Activated T-helper 9 cell treated with anti-CD3 and anti-CD28 coated beads, Interleukin-2, amount 50 U/mL, for 16 hours (primary cell): ENCODE measurements around the gene PNMA8B.
"Not testable (repeated sequence)": the region's sequence is repeated elsewhere in the genome, so short reads cannot be mapped to it uniquely, and the experiment has no call there.

ENCODE experiments used
- DNase-seq: peaks from one replicate; pipeline ENCODE4 v3.0.0-alpha.2; 2020; ENCODE audit warnings: low read depth

Gene PNMA8B, protein sequence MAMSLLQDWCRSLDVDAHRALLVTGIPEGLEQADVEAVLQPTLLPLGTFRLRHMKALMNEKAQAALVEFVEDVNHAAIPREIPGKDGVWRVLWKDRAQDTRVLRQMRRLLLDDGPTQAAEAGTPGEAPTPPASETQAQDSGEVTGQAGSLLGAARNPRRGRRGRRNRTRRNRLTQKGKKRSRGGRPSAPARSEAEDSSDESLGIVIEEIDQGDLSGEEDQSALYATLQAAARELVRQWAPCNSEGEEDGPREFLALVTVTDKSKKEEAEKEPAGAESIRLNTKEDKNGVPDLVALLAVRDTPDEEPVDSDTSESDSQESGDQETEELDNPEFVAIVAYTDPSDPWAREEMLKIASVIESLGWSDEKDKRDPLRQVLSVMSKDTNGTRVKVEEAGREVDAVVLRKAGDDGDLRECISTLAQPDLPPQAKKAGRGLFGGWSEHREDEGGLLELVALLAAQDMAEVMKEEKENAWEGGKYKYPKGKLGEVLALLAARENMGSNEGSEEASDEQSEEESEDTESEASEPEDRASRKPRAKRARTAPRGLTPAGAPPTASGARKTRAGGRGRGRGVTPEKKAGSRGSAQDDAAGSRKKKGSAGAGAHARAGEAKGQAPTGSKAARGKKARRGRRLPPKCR

DNA sequence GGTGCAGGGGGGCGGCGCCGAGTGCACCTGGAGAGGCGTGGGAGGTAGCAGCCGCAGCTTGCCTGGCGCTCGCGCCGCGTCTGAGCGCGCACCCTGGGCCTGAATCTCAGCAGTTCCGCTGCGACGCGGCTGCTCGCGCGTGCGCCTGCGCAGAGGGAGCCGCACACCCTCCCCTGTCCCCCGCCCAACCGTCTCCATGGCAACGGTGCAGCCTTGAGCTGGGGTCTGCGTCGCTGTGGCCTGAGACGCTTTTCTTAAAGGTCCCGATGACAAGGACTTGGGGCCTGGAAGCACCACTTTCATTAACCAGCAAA is at the start of gene PNMA8B:
TSS of gene PNMA8B (minus strand) at position 82 of the 314 bp plus-strand sequence. CDS start 402 bp downstream, outside the sequence.
- no peak for DNase-seq

DNA sequence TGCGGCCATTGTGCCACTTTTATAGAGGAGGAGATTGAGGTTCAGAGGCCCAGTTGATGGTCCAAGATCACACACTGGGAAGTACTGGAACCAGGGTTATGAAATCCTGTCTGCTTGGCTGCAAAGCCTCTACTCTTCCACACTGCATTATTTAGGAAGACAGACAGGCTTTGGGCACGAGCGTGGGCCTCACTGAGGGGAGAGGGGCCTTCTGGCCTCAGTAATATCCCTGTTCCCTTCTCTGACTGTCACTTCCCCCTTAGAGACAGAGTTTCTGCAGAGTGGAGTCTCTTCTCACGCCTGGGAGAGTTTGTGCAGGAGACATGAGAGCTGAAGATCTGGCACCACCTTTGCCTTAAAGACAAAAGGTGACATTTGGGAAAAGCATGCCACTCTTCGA is 49.0 kb upstream of the PNMA8B start:
- DNase-seq, result no peak

DNA sequence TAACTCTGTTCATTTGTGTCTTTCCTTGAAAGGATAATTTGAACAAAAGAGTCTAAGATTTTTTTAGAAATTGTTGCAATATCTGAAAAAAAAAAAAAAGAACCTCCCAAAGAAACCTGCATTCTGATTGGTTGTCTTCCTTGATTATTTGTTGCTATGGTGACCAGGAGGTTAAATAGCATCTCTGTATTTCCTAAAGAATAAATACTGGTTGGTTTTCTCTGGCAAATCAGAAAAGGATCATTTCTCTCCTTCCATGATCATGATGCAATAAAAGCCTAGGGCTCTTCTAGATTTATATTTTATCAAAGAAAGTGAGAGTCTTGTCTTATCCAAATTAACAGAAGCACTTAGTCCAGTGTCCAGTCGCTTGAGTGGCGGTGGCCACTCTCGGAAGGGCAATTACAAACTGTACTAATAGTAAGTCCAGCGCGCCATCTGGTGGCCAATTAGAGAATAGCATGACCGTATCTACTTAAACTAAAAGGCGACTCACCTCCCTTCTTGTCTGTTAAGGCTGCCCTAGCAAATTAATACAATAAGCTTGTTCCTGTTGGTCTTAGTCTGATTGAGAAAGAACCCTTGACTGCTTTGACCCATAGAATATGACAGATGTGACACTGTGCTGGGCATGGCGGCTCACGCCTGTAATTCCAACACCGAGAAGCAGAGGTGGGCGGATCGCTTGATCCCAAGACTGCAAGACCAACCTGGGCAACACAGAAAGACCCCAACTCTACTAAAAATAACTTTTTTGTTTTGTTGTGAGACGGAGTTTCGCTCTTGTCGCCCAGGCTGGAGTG is 47.0 kb upstream of the PNMA8B start:
- DNase-seq, result peak; percentile 68

DNA sequence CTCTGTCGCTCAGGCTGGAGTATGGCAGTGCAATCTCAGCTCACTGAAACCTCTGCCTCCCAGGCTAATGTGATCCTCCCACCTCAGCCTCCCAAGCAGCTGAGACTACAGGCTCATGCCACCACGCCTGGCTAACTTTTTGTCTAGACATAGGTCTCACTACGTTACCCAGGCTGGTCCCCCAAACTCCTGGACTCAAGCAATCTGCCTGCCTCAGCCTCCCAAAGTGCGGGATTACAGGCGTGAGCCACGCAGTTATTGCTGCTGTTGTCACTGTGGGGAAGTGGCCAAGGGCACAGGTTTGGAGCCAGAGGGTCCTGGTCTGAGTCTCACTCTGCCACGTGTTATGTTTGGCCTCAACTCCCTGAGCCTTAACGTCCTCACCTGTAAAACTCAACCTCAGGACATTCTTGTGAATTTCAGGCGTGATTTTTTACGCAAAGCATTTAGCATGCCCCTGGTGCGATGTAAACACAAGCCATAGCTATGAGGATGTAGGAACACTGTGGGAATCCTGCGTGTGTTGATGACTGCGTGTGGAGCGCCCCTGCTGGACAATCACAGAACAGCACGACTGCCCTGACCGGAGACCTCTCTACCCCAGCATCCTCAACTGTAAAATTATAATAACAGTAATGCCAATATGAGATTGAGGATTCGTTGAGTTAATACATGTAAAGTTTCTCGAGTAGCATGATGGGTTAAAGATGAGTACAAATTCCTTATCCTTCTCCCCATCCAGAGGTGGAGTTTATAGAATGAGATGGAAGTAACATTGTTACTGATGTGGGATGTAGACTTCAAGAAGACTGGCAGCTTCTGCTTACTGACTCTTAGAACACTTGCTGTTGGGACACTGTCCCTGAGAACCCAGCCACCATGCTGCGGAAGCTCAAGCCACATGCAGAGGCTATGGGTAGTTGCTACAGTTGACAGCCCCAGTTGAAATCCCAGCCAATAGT is 41.8 kb upstream of the PNMA8B start:
- DNase-seq, result peak; percentile 43

DNA sequence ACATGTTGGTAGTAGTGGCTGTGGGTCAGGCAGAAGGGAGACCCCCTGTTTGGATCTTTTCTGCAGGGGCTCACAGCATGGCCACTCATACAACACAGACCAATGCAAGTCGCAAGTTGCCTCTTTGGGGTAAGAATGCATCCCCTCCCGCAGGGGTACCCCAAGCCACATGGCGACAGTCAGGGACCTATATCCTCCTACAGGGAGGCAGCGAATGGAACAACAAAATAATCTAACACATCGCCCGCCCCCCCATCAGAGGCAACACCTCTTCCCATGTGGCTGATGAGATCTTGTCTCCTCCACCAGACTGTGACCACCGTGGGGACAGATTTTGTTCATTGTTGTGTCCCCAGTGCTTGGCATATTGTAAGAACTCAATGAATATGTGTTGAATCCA is 40.7 kb upstream of the PNMA8B start:
- no peak for DNase-seq

DNA sequence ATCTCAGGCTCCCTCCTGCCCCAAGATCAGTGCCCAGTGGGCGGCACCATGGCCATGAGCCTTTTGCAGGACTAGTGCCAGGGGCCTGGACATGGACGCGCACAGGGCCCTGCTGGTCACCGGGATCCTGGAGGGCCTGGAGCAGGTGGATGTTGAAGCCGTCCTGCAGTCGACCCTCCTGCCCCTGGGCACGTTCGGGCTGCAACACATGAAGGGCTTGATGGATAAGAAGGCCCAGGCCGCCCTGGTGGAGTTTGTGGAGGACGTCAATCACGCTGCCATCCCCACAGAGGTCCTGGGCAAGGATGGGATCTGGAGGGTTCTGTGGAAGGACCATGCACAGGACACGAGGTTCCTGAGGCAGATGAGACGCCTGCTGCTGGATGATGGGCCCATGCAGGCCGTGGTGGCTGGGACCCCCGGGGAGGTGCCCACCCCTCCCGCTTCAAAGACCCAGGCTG is 38.0 kb upstream of the PNMA8B start:
- DNase-seq, result no peak

DNA sequence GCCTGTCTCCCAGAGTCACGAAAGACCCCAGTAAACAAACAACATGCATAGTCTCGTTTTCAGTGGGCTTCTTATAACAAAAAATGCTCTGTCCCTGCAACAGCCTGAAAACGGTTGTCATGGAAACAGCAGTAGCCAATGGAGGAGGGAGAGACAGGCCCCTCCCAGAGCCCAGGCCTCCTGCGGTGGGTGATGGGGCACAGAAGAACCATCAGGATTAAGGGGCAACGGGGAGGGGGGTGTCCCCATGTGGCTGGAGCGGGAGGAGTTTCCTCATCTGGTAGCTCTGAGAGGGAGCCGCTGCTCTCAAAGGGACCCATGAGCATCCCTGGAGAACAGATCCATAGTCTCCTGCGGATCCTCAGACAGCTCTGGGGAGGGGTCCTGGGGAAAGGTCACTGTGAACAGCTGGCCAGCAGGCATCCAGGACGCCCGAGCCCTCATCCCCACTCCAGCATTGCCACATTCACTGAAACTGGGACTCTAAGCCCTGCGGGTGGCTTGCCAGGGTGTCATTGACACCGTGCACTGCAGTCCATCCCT is 37.5 kb upstream of the PNMA8B start:
- DNase-seq, result no peak

DNA sequence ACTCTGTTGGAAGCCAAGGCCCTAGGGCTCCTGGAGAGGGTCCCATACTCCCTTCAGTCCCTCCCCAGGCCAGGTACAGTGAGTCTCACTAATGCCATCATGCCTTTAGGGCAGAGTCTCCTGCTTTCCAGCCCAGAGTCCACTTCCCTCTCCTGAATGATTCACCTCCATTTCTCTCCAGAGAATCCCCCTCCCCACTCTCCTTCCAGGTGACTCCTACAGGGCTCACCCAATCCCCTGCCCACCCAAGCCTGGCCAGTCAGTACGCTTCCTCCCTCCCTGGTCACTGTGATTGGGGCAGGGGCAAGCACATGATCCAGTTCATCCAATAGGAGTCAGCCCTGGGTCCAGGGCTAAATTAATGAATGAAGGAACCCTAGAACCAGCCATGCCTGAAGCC is 35.0 kb upstream of the PNMA8B start:
- no peak for DNase-seq

DNA sequence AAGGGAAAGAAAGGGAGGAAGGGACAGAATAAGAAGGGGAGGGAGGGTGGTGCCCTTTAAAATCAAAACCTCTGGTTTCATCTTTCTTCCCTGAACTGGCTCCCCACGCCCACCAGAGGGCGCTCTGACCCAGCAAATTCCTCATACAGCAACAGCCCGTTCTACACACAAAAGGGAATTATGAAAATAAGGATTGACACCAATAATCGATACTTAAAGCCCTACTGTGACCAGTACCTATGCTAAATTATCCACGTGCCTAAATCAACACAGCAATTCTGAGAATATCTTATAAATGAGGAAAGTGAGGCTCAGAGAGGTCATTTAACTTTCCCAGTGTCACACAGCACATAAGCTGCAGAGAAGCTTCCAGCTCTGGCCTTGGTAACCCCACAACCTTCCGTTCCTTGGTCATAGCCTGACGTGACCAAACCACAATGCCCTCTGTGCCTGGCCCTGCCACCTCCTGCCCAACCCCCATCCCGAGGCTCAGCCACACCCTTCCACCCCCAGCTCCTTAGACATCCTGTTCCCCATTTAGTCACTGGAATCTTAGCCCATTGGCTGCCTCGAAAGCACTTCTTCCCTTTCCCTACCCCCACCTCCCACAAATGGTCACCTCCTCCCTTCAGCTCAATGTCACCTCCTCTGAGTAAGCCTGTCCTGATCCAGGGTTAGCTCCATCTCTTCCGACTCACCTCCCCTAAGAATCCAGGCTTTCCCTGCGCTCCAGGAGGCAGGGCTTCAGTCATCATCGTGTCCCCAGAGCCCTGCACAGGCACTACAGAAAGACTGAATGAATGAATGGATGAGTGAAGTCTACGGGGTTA is 34.2 kb upstream of the PNMA8B start:
- DNase-seq, result peak; percentile 67

DNA sequence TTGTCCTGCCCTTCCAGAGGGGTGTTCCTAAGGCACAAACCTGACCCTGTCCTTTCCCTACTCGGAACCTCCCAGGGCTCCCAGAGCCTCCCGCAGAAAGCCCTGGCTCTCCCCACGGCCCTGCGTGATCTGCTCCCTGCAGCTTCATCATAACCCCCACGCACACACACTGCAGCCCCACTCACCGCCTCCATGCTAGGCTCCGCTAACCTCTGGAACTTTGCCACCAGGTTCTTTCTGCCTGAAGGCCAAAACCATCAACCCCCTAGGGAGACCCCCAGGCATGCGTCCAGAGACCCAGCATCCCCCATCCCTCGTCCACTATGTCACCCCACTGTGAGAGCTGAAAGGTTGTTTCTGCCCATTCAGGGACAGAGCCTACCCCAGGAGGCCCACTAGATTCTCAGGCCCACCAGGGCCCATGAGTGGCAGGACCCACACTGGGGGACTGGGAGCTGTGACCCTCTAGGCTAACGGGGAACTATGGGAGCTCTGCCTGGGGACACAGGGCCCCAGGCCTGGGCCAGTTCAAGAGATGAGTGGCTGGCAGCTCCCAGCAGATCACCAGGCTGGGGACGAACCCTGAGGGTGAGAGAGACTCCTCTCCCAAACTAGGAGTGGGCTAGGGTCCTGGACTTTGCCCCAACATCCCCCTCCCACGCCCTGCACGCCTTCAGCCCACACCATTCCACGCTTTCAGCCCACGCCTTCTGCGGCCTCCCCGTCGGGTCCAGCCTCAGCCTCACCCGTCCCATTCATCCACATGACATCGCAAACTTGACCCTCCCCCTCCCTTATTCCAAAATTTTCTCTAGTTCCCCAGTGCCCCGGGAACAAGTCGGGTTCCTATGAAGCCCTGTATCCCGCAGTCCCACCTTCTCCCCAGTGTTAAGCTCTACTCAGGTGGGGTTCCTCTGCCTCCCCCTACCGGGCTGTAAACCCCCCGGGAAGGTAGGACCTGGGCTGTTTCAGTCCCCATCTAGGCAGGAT is 33.2 kb upstream of the PNMA8B start:
- no peak for DNase-seq

DNA sequence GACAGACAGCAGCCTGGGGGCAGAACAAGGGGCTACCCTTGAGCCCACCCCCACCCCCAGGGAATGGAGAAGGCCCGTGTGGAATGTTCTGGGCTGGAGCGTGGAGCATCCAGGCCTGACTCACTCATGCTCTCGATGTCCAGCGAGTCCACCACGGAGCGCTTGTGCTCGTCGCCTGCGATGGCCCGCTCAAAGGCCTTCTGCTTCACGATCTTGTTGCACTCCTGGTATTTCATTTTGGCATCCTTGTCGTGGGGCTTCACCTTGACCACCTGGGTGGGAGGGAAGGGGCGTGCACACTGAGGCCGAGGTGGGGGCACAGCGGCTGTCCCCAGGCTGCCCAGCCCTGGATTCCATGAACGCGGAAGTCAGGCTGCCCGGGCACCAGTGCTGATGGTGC is 31.1 kb upstream of the PNMA8B start:
- DNase-seq, result not testable (repeated sequence)

DNA sequence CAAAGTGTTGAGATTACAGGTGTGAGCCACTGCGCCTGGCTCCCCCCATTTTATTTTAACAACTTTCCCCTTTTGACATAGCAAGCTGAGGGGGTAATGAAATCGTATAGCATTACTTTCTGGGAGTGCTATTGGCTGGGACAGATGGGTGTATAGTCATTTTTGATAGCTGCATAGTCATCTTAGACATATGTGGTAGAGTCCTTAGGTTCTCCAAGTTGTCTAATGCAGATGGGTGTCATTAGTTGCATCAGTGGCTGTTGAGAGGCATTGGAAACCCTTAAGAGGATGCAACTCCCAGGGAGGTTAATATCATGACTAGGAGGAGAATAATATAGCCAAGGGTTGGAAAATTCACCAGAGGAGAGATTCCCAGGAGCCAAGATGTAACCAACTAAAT is 28.6 kb upstream of the PNMA8B start:
- no peak for DNase-seq

DNA sequence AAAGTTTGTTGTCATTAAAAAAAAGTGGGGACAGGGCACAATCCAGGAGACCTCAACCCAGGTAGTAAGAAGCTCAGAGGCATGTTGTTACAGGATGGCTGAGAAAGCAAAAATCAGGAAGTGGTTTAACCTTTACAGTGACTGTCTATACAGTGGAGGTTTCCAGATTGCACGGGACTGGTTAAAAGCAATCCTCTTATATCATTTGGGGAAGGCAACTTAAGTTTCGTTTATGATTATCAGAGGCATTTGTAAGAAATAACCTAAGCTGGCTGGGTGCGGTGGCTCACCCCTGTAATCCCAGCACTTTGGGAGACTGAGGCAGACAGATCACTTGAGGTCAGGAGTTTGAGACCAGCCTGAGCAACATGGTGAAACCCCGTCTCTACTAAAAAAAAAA is 27.3 kb upstream of the PNMA8B start:
- DNase-seq, result not testable (repeated sequence)

DNA sequence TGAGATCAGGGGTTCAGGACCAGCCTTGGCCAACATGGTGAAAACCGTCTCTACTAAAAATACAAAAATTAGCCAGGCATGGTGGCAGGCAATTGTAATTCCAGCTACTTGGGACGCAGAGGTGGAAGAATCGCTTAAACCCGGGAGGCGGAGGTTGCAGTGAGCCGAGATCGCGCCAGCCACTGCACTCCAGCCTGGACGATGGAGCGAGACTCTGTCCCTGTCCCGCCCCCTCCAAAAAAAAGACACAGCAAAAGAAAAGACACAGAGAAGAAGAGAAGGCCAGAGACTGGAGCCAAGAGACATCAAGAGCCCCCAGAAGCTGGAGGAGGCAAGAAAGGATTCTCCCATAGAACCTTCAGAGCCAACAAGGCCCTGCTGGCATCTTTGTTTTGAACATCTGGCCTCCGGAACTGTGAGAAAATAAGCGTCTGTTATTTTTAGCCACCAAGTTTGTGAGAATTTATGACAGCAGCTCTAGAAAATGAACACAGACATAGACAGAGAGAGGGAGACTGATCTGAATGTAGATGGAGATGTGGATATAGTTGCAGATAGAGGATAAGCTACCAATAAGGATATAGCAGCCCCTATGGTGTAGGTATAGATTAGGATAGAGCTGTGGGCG is 25.7 kb upstream of the PNMA8B start:
- DNase-seq, result no peak

DNA sequence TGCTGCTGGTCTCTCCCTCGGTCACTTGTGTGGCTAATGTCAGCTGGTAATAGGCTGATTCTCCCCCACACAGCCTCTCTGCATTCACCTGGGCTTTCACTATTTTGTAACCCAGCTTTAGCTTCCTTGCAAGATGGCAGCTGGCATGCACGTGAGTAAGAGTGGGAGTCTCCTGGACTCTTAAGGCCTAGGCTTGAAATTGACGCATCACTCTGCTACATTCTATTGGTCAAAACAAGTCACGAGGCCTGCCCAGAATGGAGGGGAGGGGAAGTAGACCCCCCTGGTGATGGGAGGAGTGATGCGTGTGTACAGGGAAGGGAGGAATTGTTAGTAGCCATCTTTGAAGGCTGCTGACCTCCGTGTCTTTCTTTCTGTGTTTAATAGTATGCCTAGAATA is 24.9 kb upstream of the PNMA8B start:
- no peak for DNase-seq

DNA sequence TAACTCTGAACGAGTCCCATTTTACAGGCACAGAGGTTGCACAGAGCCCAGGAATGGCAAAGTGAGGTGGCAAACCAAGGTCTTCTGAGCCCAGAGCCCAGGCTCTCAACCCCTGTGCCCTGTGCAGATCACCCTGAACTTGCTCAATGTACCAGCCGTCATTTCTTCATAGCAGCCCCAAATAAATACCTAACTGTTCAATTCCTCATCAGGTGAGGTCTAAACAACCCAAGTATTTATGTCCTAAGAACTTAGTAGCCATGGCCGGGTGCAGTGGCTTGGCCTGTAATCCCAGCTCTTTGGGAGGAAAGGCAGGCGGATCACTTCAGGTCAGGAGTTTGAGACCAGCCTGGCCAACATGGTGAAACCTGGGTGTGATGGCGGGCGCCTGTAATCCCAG is 21.8 kb upstream of the PNMA8B start:
- no peak for DNase-seq

DNA sequence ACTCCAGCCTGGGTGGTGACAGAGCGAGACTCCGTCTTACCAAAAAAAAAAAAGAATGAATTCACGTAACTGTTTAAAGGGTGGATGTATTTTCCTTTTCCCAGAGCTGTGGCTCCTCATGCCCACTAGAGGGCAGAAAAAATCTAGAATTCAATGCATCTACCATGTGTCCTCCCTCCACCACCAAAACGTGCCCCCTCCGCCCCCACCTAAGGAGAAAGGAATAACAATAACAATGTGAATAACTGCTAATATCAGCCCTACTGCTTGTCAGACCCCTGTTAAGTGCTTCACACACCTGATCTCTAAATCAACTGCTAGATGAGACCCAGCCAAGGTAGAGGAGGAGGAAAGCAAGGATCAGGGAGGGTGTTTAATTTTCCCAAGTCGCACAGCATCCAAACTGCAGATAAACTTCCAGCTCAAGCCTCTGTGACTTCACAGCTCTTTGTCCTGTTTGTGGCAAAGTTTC is 20.2 kb upstream of the PNMA8B start:
- DNase-seq, result no peak

DNA sequence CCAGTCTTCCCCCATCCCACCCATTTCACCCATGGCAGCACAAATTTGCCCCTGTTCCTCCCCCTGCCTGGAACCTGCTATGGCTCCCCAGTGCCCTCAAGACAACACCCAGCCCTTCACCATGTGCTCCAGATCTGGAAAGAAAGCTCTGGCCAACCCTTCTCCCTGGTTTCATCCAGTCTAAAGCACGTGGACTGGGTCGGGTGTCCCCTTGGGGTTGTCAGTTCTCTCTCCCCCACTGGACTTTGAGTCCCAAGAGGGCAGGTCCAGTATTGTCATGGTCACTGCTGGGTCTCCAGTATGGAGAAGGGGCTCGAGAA is 19.6 kb upstream of the PNMA8B start:
- no peak for DNase-seq
